ENCODE measurements around the gene ACER1. TPM values are rescaled to one million over a fixed set of nuclear protein-coding genes. Genes with fewer than 3 reads are reported as not detected.

The ACER1 gene, protein sequence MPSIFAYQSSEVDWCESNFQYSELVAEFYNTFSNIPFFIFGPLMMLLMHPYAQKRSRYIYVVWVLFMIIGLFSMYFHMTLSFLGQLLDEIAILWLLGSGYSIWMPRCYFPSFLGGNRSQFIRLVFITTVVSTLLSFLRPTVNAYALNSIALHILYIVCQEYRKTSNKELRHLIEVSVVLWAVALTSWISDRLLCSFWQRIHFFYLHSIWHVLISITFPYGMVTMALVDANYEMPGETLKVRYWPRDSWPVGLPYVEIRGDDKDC
- total RNA-seq: not detected
- long read RNA-seq: 0 reads

DNA sequence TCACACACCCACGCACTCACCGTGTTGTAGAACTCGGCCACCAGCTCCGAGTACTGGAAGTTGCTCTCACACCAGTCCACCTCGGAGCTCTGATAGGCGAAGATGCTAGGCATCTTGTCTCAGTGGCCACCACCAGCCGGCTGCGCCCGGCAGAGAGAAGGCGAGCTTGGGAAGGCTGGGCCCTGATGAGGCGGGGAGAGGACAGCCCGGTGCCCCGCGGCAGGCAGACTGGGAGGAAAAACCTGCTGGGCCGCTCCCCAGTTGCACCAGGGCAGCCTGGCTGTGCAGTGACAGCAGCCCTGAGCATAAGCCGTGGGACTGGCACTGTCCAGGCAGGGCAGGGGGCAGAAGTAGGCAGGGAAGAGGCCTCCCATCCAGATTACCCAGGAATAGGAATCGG is at the start of gene ACER1:
TSS of gene ACER1 (minus strand) at position 174 of the 400 bp plus-strand sequence. CDS start at position 113, 61 bp downstream.
- Histone ChIP-seq H3K4me1 (no peaks in the 10 kb centered on the region), H3K4me3 (no peak within 1 kb of the TSS), H3K27ac (replicated peaks) (no peak within 1 kb of the TSS), H3K27me3 (ENCODE audit: low read depth) (peaks cover 28% of the 10 kb centered on the region), H3K36me3 (no peaks in the 10 kb centered on the region), H3K9me3 (replicated peaks) (no peaks in the 10 kb centered on the region)
- TF ChIP-seq, protein P1, sequence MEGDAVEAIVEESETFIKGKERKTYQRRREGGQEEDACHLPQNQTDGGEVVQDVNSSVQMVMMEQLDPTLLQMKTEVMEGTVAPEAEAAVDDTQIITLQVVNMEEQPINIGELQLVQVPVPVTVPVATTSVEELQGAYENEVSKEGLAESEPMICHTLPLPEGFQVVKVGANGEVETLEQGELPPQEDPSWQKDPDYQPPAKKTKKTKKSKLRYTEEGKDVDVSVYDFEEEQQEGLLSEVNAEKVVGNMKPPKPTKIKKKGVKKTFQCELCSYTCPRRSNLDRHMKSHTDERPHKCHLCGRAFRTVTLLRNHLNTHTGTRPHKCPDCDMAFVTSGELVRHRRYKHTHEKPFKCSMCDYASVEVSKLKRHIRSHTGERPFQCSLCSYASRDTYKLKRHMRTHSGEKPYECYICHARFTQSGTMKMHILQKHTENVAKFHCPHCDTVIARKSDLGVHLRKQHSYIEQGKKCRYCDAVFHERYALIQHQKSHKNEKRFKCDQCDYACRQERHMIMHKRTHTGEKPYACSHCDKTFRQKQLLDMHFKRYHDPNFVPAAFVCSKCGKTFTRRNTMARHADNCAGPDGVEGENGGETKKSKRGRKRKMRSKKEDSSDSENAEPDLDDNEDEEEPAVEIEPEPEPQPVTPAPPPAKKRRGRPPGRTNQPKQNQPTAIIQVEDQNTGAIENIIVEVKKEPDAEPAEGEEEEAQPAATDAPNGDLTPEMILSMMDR (IDR thresholded peaks at IDR 0.05; ENCODE audit: borderline replicate concordance): no peak
- intact Hi-C loops (cut with micrococcal nuclease): no loop called here
- no peak for DNase-seq

DNA sequence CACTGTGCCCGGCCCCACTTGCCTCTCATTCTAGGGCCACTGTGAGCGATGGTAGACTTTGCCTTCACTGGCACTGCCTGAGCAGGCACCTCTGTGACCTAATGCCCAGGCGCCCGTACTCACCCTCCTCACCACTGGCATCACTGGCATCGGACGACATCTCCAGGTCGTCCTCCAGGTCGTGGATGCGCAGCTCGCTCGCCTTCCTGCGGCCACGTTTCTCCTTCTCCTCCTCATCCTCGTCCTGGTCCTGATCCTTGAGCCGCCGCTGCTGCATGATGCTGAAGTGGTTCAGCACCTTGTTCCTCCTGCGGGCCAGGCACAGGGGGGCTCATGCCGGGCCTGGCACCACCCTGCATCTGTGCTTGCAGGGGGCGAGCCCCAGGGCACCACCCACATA is 49.8 kb upstream of the ACER1 start:
- H3K36me3 ChIP-seq: peaks cover 93% of the 10 kb centered on the region
- peaks cover 7% of the 10 kb centered on the region for H3K9me3 ChIP-seq (replicated peaks)
- no peak overlapping the region for H3K4me3 ChIP-seq
- TF ChIP-seq, protein P1 (IDR thresholded peaks at IDR 0.05; ENCODE audit: borderline replicate concordance): no peak
- no peak overlapping the region for H3K27ac ChIP-seq (replicated peaks)
- intact Hi-C loops (cut with micrococcal nuclease): no loop called here
- H3K4me1 ChIP-seq: no peaks in the 10 kb centered on the region
- no peak for DNase-seq
- H3K27me3 ChIP-seq (ENCODE audit: low read depth): no peaks in the 10 kb centered on the region

DNA sequence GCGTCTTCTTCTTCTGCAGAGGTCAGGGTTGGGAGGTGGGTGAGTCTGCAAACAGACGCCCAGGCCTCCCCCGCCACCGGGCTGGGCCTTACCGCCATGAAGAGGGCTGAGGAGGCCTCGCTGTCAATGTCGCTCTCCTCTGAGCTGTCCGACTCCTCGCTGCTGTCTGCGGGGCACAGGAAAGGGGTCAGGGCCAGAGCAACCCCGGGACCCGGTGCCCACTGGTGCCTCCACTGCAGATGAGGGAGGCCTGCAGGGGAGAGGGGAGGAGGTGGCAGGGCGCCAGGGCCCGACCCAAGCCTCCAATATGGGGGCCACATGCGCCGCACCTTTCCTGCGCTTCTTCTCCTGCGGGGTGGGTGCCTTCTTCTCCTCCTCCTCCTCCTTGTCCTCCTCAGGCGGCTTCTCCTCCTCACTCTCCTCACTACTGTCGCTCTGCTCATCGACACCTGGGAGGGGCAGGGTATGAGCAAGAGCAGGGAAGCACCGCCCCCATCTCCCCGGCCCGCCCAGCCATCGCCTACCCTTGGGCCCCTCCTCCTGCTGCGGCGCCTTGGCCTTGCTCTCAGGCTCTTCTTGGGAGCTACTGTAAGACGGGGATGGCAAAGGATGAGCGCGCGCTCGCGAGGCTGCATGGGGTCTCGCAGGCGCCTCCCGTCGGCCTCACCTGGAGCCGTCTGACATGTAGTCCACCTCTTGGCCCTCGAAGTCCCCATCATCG is 47.8 kb upstream of the ACER1 start:
- H3K4me3 ChIP-seq: no peak overlapping the region
- peaks cover 77% of the 10 kb centered on the region for H3K36me3 ChIP-seq
- H3K9me3 ChIP-seq (replicated peaks): peaks cover 7% of the 10 kb centered on the region
- intact Hi-C loops (cut with micrococcal nuclease): no loop called here
- H3K27ac ChIP-seq (replicated peaks): no peak overlapping the region
- no peaks in the 10 kb centered on the region for H3K27me3 ChIP-seq (ENCODE audit: low read depth)
- peaks cover under 1% of the 10 kb centered on the region for H3K4me1 ChIP-seq
- DNase-seq: no peak
- TF ChIP-seq, protein P1 (IDR thresholded peaks at IDR 0.05; ENCODE audit: borderline replicate concordance): no peak

DNA sequence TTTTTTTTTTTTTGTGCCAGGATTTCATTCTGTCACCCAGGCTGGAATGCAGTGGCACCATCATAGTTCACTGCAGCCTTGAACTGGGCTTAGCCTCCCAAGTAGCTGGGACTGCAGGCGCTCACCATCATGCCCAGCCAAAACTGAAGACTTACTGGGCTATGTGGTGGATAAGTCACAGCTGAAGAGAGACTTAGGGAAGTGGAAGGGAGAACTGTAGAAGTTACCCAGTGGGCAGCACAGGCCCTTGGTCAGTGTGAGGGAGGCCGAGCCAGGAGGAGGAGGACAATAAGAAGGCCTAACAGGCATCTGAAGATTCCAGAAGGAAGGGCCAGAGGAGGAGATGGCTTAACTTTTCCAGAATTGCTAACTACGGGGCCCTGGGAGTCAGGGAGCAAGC is 46.3 kb upstream of the ACER1 start:
- H3K4me1 ChIP-seq: peaks cover 4% of the 10 kb centered on the region
- DNase-seq: no peak
- H3K36me3 ChIP-seq: peaks cover 70% of the 10 kb centered on the region
- intact Hi-C loops (cut with micrococcal nuclease): no loop called here
- H3K27ac ChIP-seq (replicated peaks): no peak overlapping the region
- no peaks in the 10 kb centered on the region for H3K27me3 ChIP-seq (ENCODE audit: low read depth)
- TF ChIP-seq, protein P1 (IDR thresholded peaks at IDR 0.05; ENCODE audit: borderline replicate concordance): no peak
- peaks cover 7% of the 10 kb centered on the region for H3K9me3 ChIP-seq (replicated peaks)
- no peak overlapping the region for H3K4me3 ChIP-seq

DNA sequence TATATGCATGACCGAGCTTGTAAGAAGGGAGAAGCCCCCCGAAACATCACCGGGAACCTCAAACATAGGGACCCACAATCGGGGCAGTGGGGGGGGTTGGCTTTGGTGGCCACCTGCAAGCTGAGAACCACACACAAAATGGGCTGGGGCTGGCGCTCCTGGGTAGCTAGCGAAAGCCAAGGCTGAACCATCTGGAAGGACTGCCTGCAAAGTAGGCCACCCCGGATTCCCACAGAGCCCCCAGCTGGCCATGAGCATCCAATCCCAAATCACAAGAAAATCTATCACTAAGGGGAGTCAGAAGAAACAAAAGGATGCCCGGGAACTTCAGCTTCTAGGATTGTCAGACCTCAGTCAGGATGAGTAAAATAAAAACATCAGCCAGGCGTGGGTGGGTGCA is 45.1 kb upstream of the ACER1 start:
- peaks cover 7% of the 10 kb centered on the region for H3K9me3 ChIP-seq (replicated peaks)
- no peak overlapping the region for H3K27ac ChIP-seq (replicated peaks)
- H3K27me3 ChIP-seq (ENCODE audit: low read depth): no peaks in the 10 kb centered on the region
- DNase-seq: no peak
- peaks cover 62% of the 10 kb centered on the region for H3K36me3 ChIP-seq
- intact Hi-C loops (cut with micrococcal nuclease): no loop called here
- H3K4me1 ChIP-seq: peaks cover 13% of the 10 kb centered on the region
- TF ChIP-seq, protein P1 (IDR thresholded peaks at IDR 0.05; ENCODE audit: borderline replicate concordance): no peak
- H3K4me3 ChIP-seq: no peak overlapping the region

Data from left ventricle myocardium inferior (tissue), 1 donor.